AG04449 (cell line): ENCODE measurements around the gene TBC1D10A.

Experiments used
- CTCF ChIA-PET: fragments of 350-600 bp; formaldehyde crosslinking; extraction: SDS; loops from one replicate; lab custom pipeline; 2021; ENCODE audit warnings: antibody characterized with exemption; lab: Yijun Ruan, JAX
- POLR2A ChIA-PET: fragments of 400-600, 350-600 bp; formaldehyde crosslinking; extraction: SDS; loops from one replicate; lab custom pipeline; 2020; ENCODE audit warnings: antibody characterized with exemption, inconsistent platforms; lab: Yijun Ruan, JAX
- DNase-seq: peaks from one replicate; pipeline ENCODE4 v3.0.0-alpha.2; 2010; ENCODE audit warnings: low read depth, low spot score
- H3K4me3 ChIP-seq: 2 replicates; pipeline ENCODE4 v1.5.1; 2011; ENCODE audit warnings: low read depth, mild to moderate bottlenecking, control low read depth, low read length
- CTCF ChIP-seq: IDR thresholded peaks from one replicate; pipeline ENCODE4 v1.5.1; 2011; ENCODE audit warnings: mild to moderate bottlenecking, moderate library complexity, low read length, control low read depth, inconsistent platforms; ENCODE audit not compliant: insufficient read depth; ENCODE audit errors: missing control alignments

TBC1D10A gene

GRCh38 chr22:30279046-30279788 lies 47.5 kb downstream of the TBC1D10A start:
- POLR2A ChIA-PET = interaction anchor here (0.6 kb wide), 2 partner anchors 50 to 67 kb away, joined by 3 read pairs; no protein-coding TSS in a partner anchor
- H3K4me3 ChIP-seq = no peak overlapping the region
- CTCF ChIA-PET = interaction anchor here (1.2 to 7.5 kb wide), 7 partner anchors 8 to 206 kb away, joined by 4 to 77 read pairs (median 9); partner anchors contain the start of gene CASTOR1
- DNase-seq = no peak
- no peak for TF ChIP-seq CTCF

DNA sequence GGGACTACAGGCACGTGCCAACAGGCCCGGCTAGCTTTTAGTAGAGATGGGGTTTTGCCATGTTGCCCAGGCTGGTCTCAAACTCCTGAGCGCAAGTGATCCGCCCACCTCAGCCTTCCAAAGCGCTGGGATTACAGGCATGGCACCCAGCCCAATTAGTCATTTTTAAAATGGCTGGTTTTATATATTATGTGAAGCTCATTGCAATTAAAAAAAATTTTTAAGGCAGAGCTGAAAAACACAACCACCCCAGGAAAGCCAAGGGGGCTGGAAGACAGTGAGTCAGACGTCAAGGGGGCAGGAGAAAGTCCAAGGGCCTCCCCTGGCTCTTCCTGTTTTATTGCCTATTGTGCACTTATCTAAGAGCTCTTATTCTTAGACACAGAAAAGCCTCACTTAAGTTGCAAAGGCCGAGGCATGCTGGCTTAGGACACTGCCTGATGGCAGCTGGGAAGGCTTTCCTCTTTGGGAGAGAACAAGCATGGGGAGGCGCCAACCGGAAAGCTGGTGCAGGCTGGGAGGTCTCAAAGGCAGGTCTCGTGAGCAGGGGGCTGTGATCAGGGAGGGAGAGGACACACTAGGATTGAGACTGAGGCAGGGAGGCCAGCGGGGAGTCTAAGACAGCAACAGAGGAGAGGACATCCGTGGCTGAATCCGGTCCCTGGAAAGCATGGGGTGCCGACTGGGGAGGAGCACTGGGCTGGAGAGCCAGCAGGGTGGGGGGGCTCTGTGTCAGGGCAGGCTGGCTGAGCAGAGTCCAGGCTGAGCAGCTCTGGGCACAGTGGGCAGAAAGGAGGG lies 49.0 kb downstream of the TBC1D10A start:
- CTCF ChIA-PET = interaction anchor here (0.9 to 7.5 kb wide), 8 partner anchors 10 to 172 kb away, joined by 3 to 77 read pairs (median 4); partner anchors contain the start of genes CASTOR1 and RNF215
- 0 out of 2 replicates have a peak overlapping the region, but pooled peaks have one; percentile 3 for H3K4me3 ChIP-seq
- POLR2A ChIA-PET = interaction anchor here (0.8 to 1.2 kb wide), 2 partner anchors 11 to 12 kb away, joined by 3 to 4 read pairs; no protein-coding TSS in a partner anchor
- no peak for TF ChIP-seq CTCF
- DNase-seq = no peak

DNA sequence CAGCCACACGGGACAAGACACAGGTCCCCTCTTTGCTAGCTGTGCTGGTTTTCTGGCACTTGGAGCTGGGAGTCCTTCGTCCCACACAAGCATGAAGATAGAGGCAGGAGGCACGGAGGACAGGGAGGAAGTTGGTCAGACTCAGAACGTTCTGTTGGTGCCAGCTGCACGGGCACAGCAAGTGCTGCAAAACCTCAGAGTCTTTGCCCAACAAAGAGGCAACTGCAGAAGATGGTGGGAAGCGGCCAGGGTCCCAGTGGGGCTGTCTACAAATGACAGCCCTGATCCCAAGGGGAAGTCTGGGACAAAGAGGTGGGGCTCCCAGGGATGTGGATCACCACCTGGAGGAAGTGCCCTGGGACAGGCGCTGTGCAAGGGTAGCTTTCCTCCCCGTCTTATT lies 50.7 kb downstream of the TBC1D10A start:
- ChIA-PET CTCF (interaction anchor here (0.8 to 7.5 kb wide), 4 partner anchors 9 to 15 kb away, joined by 3 to 77 read pairs (median 19); partner anchors contain the start of genes CASTOR1 and OSM), POLR2A (no interaction called here)
- DNase-seq = no peak
- TF ChIP-seq CTCF = no peak
- no peak overlapping the region for H3K4me3 ChIP-seq

DNA sequence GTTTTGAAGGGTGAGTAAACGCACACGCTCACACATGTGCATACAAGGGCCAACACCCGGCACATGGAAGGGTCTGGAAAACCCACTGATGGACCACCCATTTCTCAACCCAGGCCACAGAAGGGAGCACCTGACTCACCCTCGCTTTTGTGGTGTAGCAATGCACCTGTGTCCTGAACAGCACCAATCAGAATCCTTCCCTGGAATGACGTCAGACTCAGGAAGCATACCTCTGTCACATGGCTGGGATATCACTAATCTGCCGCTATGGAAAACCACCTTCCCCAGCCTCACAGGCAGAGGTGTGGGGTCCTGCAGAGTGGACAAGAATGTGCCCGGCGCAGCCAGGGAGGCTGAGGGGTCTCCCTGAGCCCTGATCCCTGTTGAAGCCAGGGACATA lies 51.1 kb downstream of the TBC1D10A start:
- H3K4me3 ChIP-seq = no peak overlapping the region
- no peak for TF ChIP-seq CTCF
- DNase-seq = no peak
- ChIA-PET CTCF (interaction anchor here (0.8 to 7.5 kb wide), 3 partner anchors 9 to 12 kb away, joined by 3 to 77 read pairs (median 33); partner anchors contain the start of genes CASTOR1 and OSM), POLR2A (no interaction called here)

DNA sequence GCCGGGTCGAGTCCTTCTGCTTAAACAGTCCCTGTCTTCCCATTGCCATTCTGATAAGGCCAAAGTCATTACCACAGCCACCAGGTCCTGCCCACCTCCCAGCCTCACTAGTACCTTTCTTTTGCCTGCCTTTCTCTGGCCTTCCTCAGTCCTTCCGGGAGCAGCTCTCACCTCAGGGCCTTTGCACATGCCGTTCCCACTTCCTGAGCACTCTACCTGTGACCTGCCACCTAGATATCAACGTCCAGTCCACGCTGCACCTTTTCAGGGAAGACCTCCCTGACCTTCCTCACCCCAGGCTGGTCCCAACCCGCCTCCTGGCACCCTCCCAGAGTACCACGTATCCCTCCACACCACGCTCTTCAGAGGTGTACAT lies 52.3 kb downstream of the TBC1D10A start:
- DNase-seq = no peak
- H3K4me3 ChIP-seq = no peak overlapping the region
- ChIA-PET POLR2A (no interaction called here), CTCF (interaction anchor here (0.6 to 7.5 kb wide), 4 partner anchors 11 to 22 kb away, joined by 3 to 77 read pairs (median 18); partner anchors contain the start of gene CASTOR1)
- no peak for TF ChIP-seq CTCF
